NT2/D1 (cell line): ENCODE results near the gene CDK16.

Experiments
- SUZ12 ChIP-seq: IDR thresholded peaks from 2 replicates; pipeline ENCODE4 v1.6.1; 2011; ENCODE audit not compliant: insufficient read length, insufficient read depth; ENCODE audit errors: extremely low read depth
- YY1 ChIP-seq: IDR thresholded peaks from 2 replicates; pipeline ENCODE4 v1.6.1; 2011; ENCODE audit not compliant: insufficient read length, insufficient read depth
- ZNF274 ChIP-seq: IDR thresholded peaks from 2 replicates; pipeline ENCODE4 v1.6.1; 2011; ENCODE audit warnings: mild to moderate bottlenecking, low read depth, low read length

GRCh38 chrX:47231167-47231566 is 12.7 kb downstream of the CDK16 start:
- TF ChIP-seq ZNF274 (no peak), YY1 (no peak), SUZ12 (no peak)
